Measurements from ENCODE around the gene TNRC6C. TPM values are rescaled to one million over a fixed set of nuclear protein-coding genes. Genes with fewer than 3 reads are reported as not detected.

The TNRC6C gene, protein sequence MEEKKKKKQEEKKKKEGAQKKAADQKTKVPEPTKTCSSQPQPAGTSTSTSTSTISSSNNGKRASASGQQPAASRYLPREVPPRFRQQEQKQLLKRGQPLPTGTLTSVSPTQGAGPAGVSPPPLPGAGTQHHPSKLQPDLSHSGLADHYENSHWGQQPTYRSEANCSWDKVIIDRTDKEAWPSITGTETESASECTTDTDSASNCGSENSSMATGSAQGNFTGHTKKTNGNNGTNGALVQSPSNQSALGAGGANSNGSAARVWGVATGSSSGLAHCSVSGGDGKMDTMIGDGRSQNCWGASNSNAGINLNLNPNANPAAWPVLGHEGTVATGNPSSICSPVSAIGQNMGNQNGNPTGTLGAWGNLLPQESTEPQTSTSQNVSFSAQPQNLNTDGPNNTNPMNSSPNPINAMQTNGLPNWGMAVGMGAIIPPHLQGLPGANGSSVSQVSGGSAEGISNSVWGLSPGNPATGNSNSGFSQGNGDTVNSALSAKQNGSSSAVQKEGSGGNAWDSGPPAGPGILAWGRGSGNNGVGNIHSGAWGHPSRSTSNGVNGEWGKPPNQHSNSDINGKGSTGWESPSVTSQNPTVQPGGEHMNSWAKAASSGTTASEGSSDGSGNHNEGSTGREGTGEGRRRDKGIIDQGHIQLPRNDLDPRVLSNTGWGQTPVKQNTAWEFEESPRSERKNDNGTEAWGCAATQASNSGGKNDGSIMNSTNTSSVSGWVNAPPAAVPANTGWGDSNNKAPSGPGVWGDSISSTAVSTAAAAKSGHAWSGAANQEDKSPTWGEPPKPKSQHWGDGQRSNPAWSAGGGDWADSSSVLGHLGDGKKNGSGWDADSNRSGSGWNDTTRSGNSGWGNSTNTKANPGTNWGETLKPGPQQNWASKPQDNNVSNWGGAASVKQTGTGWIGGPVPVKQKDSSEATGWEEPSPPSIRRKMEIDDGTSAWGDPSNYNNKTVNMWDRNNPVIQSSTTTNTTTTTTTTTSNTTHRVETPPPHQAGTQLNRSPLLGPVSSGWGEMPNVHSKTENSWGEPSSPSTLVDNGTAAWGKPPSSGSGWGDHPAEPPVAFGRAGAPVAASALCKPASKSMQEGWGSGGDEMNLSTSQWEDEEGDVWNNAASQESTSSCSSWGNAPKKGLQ (N-terminal part only)
- 10 to 100 TPM; 23.1 to 32.8 (median 25.6) TPM for total RNA-seq
- polyA plus RNA-seq, result 8.6 TPM
- long read RNA-seq, donor 1, partial matches to known transcripts, result 24 of 33 reads
- long read RNA-seq, donor 1, other reads (novel, unspliced or antisense), result 9 of 33 reads
- long read RNA-seq, donor 2, partial matches to known transcripts, result 5 of 6 reads
- long read RNA-seq, donor 2, other reads (novel, unspliced or antisense), result 1 of 6 reads
- long read RNA-seq, donor 3, partial matches to known transcripts, result 25 of 30 reads
- long read RNA-seq, donor 3, other reads (novel, unspliced or antisense), result 4 of 30 reads
- long read RNA-seq, donor 4, partial matches to known transcripts, result 6 of 8 reads
- long read RNA-seq, donor 4, other reads (novel, unspliced or antisense), result 2 of 8 reads

DNA sequence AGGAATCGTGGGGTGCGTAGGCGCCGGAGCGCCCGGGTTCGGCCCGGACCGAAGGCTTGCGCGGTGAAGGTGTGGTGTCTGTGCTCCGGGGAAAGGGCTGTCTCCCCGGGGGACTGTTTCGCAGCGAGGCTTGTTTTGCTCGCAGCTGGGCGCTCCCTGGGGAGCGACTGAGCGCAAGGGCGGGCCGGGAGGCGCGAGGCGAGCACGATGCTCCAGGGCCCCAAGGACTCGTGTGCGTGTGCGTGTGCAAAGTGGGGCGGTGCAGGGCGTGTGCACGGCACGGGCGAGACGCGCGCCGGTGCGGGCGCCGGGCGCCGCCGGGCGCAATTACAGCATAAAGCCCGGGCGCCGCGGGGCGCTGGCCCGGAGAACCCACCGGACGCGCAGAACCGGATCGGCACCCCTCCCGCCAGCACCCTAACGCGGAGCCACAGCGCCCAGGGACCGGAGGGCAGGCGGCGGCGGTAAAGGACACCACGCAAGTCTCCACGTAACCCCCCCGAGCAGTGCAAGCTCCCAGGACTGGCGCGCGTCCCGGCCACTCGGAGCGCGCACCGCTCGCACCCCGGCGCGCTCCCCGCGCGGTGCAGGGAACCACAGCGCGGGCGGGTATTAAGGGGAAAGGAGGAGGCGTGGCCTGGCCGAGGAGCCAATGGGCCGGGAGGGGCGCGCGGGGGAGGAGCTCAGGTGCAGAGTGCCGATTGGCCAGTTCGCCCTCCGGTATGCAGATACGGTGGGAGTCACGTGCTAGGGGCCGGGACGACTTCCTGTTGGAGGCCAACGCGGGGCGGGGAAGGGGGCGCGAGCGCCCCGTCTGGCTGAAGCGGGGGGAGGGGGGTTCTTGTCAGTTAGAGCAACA, at the start of gene TNRC6C:
Gene TNRC6C (plus strand): TSS at position 847 of the 859 bp plus-strand sequence. CDS start 45,504 bp downstream, outside the sequence.
- under 1% methylated on average over 105 of the region's 105 CpGs for WGBS
- H3K9me3 ChIP-seq (ENCODE audit: control insufficient read depth, low read length), result no peaks in the 10 kb centered on the region
- peak within 1 kb of the TSS; percentile 94 for H3K27ac ChIP-seq (ENCODE audit: low read length)
- peaks cover 8% of the 10 kb centered on the region for H3K4me1 ChIP-seq (ENCODE audit: control insufficient read depth, insufficient read depth, low read length)
- peak within 1 kb of the TSS; percentile 99 for H3K4me3 ChIP-seq (ENCODE audit: low read length)
- intact Hi-C loops (cut with DNase I), result loop anchor here in 1 of 4 donors (5.0 kb wide), 1 partner anchor 66 kb away; no protein-coding TSS in a partner anchor
- DNase-seq, result peak; percentile 100
- peak; percentile 99 for ATAC-seq
- H3K27me3 ChIP-seq (ENCODE audit: control insufficient read depth, insufficient read depth), result no peaks in the 10 kb centered on the region

DNA sequence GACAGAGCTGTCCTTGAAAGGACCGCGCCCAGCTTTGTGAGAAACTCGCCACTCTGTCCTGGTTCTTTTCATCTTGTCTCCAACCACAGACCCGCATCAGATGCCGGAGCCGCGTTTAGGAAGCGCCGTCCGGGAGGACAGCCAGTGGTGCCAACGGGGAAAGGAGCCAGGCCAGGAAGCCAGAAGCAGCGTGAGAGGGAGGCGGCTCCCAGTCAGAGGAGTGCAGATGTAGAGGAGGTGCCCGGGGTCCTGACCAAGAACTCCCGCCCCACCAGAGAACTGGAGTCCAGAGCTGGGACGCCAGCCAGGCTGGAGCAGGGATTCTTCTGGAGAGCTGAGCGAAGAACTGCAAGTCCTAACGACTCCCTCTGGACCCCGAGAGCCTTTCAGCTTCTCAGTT, 49.3 kb upstream of the TNRC6C start:
- H3K4me1 ChIP-seq (ENCODE audit: control insufficient read depth, insufficient read depth, low read length), result no peaks in the 10 kb centered on the region
- no peak overlapping the region for H3K4me3 ChIP-seq (ENCODE audit: low read length)
- intact Hi-C loops (cut with DNase I), result no loop called here
- H3K27ac ChIP-seq (ENCODE audit: low read length), result no peak overlapping the region
- no peaks in the 10 kb centered on the region for H3K27me3 ChIP-seq (ENCODE audit: control insufficient read depth, insufficient read depth)
- DNase-seq (peak; percentile 72 to 91 (median 89)), ATAC-seq (peak; percentile 78 to 89)
- H3K9me3 ChIP-seq (ENCODE audit: control insufficient read depth, low read length), result no peaks in the 10 kb centered on the region
- WGBS, result 51% methylated on average over 19 of the region's 19 CpGs

DNA sequence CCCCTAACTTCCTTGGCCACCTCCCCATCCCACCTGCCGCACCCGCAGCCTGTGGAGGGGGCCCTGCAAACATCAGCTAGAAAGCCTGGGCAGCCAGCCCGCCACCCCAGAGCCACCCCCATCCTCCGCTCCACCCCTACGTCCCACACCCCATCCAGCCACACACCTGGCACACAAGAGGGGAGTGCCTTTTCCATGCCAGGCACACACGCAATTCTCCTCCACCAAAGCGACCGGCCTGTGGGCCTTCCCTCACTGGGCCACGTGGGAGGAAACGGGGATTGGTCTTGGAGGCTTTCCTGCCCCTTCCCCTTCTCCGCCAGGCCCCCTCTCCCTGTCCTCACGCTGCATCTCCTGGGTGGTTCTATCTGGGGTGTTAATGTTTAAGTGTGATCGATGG, 48.7 kb upstream of the TNRC6C start:
- Histone ChIP-seq H3K27me3 (ENCODE audit: control insufficient read depth, insufficient read depth) (no peaks in the 10 kb centered on the region), H3K4me3 (ENCODE audit: low read length) (no peak overlapping the region), H3K9me3 (ENCODE audit: control insufficient read depth, low read length) (no peaks in the 10 kb centered on the region), H3K4me1 (ENCODE audit: control insufficient read depth, insufficient read depth, low read length) (no peaks in the 10 kb centered on the region), H3K27ac (ENCODE audit: low read length) (no peak overlapping the region)
- WGBS, result 85% methylated on average over 13 of the region's 13 CpGs
- DNase-seq, result peak in 1 of 3 donors; percentile 14
- ATAC-seq, result no peak
- intact Hi-C loops (cut with DNase I), result no loop called here

DNA sequence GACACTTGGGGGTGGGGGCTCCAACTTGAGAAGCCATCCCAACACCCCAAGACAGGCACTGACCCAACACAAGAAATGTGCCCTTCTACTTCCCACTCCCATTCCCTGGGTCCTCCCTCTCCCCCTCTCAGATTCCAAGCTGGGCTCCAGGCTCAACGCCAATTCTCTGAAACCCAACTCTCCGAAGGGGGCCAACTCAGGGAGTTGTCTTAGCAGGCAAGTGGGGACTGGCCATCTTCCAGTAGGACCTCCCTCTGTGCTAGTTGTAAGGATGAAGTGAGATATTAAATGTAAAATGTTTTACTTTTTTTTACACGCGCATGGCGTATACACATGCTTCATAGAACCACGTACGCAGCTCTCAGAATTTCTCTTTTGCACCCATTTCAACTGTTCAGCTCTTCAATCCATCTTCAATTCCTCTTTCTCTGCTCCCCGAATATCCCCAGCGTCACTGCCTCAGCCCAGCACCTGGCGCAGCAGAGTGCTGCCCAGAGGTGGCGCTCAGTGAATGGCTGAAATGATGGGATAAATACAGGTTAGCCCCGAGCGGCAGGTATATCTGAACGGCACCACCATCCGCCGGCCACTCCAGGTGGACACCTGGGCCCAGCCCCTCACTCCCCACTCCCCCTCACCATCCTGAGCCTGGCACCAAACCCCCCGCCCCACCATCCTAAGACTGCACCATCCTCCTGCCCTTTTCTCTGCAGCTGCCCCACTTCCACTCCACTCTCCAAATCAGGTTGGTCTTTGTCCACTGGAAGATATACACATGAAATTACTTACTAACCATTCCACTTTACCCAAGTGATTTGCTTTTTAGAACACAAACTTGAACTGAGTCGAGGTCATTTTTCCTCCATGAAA, 43.9 kb upstream of the TNRC6C start:
- no peaks in the 10 kb centered on the region for H3K9me3 ChIP-seq (ENCODE audit: control insufficient read depth, low read length)
- 29% methylated on average over 18 of the region's 18 CpGs for WGBS
- peak in 1 of 2 donors; percentile 51 for ATAC-seq
- no peak overlapping the region for H3K27ac ChIP-seq (ENCODE audit: low read length)
- no peak overlapping the region for H3K4me3 ChIP-seq (ENCODE audit: low read length)
- peak in 1 of 3 donors; percentile 57 for DNase-seq
- intact Hi-C loops (cut with DNase I), result no loop called here
- H3K27me3 ChIP-seq (ENCODE audit: control insufficient read depth, insufficient read depth), result no peaks in the 10 kb centered on the region
- H3K4me1 ChIP-seq (ENCODE audit: control insufficient read depth, insufficient read depth, low read length), result no peaks in the 10 kb centered on the region

DNA sequence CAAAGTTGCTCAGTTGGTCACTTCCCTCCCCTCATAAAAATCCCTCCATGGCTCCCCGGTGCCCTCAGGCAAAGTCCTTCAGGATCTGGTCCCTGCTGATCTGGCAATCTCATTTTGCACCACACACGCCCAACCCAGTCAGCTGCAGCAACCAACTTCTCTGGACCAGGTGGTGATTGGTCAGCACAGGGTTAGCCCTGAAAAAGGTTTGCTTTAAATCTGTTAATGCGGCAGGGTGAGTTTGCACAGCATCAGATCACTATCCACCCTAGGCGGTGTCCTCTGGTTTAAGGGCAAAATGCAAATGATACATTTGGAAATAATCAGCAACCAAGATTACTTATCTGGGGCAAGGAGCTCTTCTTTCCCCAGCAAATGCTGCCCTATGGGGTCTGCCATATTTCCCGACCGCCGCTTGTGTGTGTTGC, 42.9 kb upstream of the TNRC6C start:
- H3K9me3 ChIP-seq (ENCODE audit: control insufficient read depth, low read length), result no peaks in the 10 kb centered on the region
- H3K27ac ChIP-seq (ENCODE audit: low read length), result no peak overlapping the region
- H3K27me3 ChIP-seq (ENCODE audit: control insufficient read depth, insufficient read depth), result no peaks in the 10 kb centered on the region
- DNase-seq (no peak), ATAC-seq (no peak)
- intact Hi-C loops (cut with DNase I), result no loop called here
- H3K4me1 ChIP-seq (ENCODE audit: control insufficient read depth, insufficient read depth, low read length), result no peaks in the 10 kb centered on the region
- WGBS, result 41% methylated on average over 7 of the region's 7 CpGs
- H3K4me3 ChIP-seq (ENCODE audit: low read length), result no peak overlapping the region

DNA sequence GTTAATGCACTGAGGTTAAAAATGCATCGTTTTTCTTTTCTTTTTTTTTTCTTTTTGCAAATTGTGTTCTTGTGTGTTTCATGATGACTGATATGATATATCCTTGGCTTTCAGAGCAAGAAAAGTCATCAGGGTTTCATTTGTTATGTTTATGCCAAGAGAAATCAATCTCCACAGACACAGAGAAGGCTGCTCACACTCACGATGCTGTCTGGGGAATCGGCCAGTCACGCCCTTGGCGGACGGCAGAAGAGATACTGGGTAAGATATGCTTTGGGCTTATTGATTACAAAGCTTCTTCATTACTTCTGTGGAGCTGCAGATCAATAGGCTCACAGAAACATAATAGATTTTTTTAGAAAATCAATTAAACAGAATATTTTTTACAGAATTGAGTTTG, 42.2 kb upstream of the TNRC6C start:
- no peak for ATAC-seq
- no peaks in the 10 kb centered on the region for H3K27me3 ChIP-seq (ENCODE audit: control insufficient read depth, insufficient read depth)
- intact Hi-C loops (cut with DNase I), result no loop called here
- no peak for DNase-seq
- H3K4me1 ChIP-seq (ENCODE audit: control insufficient read depth, insufficient read depth, low read length), result no peaks in the 10 kb centered on the region
- no peak overlapping the region for H3K4me3 ChIP-seq (ENCODE audit: low read length)
- no peaks in the 10 kb centered on the region for H3K9me3 ChIP-seq (ENCODE audit: control insufficient read depth, low read length)
- WGBS, result 33% methylated on average over 6 of the region's 6 CpGs
- no peak overlapping the region for H3K27ac ChIP-seq (ENCODE audit: low read length)

DNA sequence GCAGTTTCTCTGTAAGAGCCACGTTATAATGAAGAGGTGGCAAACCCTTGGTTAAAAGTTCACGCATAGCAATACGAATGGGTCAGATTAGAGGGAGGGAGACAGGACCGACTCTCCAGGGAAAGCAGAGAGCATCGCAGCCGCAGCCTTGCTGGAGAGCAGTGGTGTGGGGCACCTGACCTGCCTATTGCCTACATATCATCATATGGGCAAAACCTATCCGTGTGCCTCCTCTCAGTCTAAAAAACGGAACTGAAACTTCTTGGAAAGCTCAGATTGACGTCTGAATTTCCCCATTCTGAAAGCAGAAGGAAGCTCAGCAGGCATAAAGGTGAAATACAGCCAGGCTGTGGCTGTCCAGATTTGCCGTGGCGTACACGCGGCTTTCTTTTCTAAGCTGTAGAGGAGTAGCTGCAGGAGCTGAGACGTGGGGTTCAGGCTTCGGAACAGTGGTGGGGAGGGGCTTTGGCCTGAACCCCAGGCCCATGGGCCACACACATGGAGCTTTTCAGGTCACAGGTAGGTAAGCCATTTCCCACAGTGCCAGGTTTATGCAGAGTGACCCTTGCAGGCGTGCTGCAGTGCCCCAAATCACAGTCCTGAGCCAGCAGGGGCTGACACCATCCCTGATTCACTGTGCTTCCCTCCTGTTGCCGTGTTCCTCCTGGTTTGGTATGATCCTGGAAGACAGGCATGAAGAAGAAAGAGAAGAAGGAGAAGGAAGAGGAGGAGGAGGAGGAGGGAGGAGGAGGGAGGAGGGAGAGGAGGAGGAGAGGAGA, 41.6 kb upstream of the TNRC6C start:
- H3K9me3 ChIP-seq (ENCODE audit: control insufficient read depth, low read length), result no peaks in the 10 kb centered on the region
- H3K4me1 ChIP-seq (ENCODE audit: control insufficient read depth, insufficient read depth, low read length), result no peaks in the 10 kb centered on the region
- no peaks in the 10 kb centered on the region for H3K27me3 ChIP-seq (ENCODE audit: control insufficient read depth, insufficient read depth)
- intact Hi-C loops (cut with DNase I), result no loop called here
- ATAC-seq (peak in 1 of 2 donors; percentile 31), DNase-seq (no peak)
- H3K4me3 ChIP-seq (ENCODE audit: low read length), result no peak overlapping the region
- WGBS, result 41% methylated on average over 17 of the region's 17 CpGs
- no peak overlapping the region for H3K27ac ChIP-seq (ENCODE audit: low read length)

DNA sequence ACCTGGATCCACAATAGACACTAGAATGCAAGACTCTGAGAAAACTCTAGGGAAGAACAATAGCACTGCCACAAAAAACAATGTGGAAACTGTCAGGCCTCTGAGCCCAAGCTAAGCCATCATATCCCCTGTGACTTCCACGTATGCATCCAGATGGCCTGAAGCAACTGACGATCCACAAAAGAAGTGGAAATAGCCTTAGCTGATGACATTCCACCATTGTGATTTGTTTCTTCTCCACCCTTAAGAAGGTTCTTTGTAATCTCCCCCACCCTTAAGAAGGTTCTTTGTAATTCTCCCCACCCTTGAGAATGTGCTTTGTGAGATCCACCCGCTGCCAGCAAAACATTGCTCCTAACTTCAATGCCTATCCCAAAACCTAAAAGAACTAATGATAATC, 39.2 kb upstream of the TNRC6C start:
- ATAC-seq (no peak), DNase-seq (no peak)
- Histone ChIP-seq H3K4me3 (ENCODE audit: low read length) (no peak overlapping the region), H3K27ac (ENCODE audit: low read length) (no peak overlapping the region), H3K4me1 (ENCODE audit: control insufficient read depth, insufficient read depth, low read length) (no peaks in the 10 kb centered on the region), H3K9me3 (ENCODE audit: control insufficient read depth, low read length) (no peaks in the 10 kb centered on the region), H3K27me3 (ENCODE audit: control insufficient read depth, insufficient read depth) (no peaks in the 10 kb centered on the region)
- intact Hi-C loops (cut with DNase I), result no loop called here
- WGBS, result 88% methylated on average over 3 of the region's 3 CpGs

Data from right cardiac atrium (tissue), 5 donors.